HepG2 (cell line): Measurements from ENCODE around the gene SMYD1.

Source experiments
- CREB1 ChIP-seq, 2 experiments: fragments of 450-650 bp in 1 of 2; IDR thresholded peaks; 2 replicates each; pipeline ENCODE4 v1.6.1; 2016 to 2017; ENCODE audit warnings: control low read depth in 1 of 2, mild to moderate bottlenecking in 1 of 2, missing compliant biosample characterization in 1 of 2, missing genetic modification characterization in 1 of 2
- CTCF ChIP-seq: sonication (generic); formaldehyde crosslinking; IDR thresholded peaks from 2 replicates; pipeline ENCODE4 v1.5.0; 2020; ENCODE audit warnings: mild to moderate bottlenecking, missing genetic modification reagents, moderate library complexity
- EZH2 ChIP-seq: conservative IDR thresholded peaks from 2 replicates; pipeline ENCODE4 v1.6.1; 2012; ENCODE audit warnings: mild to moderate bottlenecking, low read depth, low read length, moderate library complexity
- GLI4 ChIP-seq: sonication (generic); formaldehyde crosslinking; IDR thresholded peaks from 2 replicates; pipeline ENCODE4 v1.5.1; 2020; ENCODE audit warnings: missing genetic modification reagents, mild to moderate bottlenecking, moderate library complexity, borderline replicate concordance
- MTA3 ChIP-seq: sonication (generic); formaldehyde crosslinking; IDR thresholded peaks from 2 replicates; pipeline ENCODE4 v1.4.0; 2020; ENCODE audit warnings: missing genetic modification reagents
- NAIF1 ChIP-seq: sonication (generic); formaldehyde crosslinking; IDR thresholded peaks from 2 replicates; pipeline ENCODE4 v1.5.0; 2020; ENCODE audit warnings: mild to moderate bottlenecking, missing genetic modification reagents, borderline replicate concordance
- SRSF9 ChIP-seq: fragments of 200-400 bp; formaldehyde crosslinking; IDR thresholded peaks from 2 replicates; pipeline ENCODE4 v1.6.1; 2018; ENCODE audit warnings: borderline replicate concordance, mild to moderate bottlenecking, low read depth, low read length; ENCODE audit not compliant: insufficient read depth, poor library complexity, severe bottlenecking
- YY1 ChIP-seq: IDR thresholded peaks from 2 replicates; pipeline ENCODE4 v1.6.1; 2011; ENCODE audit warnings: low read length, low read depth, moderate library complexity, mild to moderate bottlenecking; ENCODE audit not compliant: insufficient read depth, insufficient replicate concordance
- ZBTB42 ChIP-seq: sonication (generic); formaldehyde crosslinking; IDR thresholded peaks from 2 replicates; pipeline ENCODE4 v1.5.0; 2020; ENCODE audit warnings: mild to moderate bottlenecking, missing genetic modification reagents
- ZNF160 ChIP-seq: sonication (generic); formaldehyde crosslinking; IDR thresholded peaks from 2 replicates; pipeline ENCODE4 v1.8.0; 2022; ENCODE audit warnings: mild to moderate bottlenecking, inconsistent platforms, missing genetic modification reagents
- ZNF674 ChIP-seq: sonication (generic); formaldehyde crosslinking; IDR thresholded peaks from 2 replicates; pipeline ENCODE4 v1.5.0; 2020; ENCODE audit warnings: low read depth, mild to moderate bottlenecking, missing genetic modification reagents
- TF ChIP-seq, protein P1 (sequence below): sonication (generic); formaldehyde crosslinking; IDR thresholded peaks from 2 replicates; pipeline ENCODE4 v1.4.0; 2020; ENCODE audit warnings: missing genetic modification reagents

DNA sequence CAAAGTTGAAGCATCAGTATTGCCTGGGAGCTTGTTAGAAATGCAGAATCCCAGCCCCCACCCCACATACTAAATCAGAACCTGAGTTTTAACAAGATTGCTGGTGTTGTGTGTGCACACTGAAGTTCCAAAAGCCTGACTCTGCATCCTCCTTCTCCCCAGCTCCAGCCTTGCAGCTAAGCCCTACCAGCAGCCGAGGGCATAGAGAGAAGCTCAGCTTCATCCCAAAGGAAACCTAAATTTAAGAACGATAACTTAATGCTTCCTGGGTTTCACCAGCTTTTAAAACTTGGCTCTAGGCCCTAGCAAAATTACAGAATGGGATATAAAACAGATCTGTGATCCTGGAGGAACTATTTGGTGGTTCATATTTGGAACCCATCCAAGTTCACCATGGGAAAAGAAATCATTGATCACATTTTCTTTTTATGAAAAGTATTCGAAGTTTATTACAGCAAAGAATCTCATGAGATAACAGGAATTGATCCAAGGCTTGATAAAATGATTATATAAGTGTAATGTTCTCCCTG is 11.1 kb downstream of the SMYD1 start:
- no peak for TF ChIP-seq YY1
- TF ChIP-seq MTA3 (CRISPR knock-in tag) = no peak
- TF ChIP-seq CTCF (CRISPR knock-in tag) = no peak
- no peak for TF ChIP-seq EZH2
- no peak for TF ChIP-seq CREB1 (IDR thresholded peaks at IDR 0.05)
- TF ChIP-seq CREB1 (CRISPR knock-in tag; IDR thresholded peaks at IDR 0.05) = no peak
- no peak for TF ChIP-seq ZNF674
- TF ChIP-seq, protein P1, sequence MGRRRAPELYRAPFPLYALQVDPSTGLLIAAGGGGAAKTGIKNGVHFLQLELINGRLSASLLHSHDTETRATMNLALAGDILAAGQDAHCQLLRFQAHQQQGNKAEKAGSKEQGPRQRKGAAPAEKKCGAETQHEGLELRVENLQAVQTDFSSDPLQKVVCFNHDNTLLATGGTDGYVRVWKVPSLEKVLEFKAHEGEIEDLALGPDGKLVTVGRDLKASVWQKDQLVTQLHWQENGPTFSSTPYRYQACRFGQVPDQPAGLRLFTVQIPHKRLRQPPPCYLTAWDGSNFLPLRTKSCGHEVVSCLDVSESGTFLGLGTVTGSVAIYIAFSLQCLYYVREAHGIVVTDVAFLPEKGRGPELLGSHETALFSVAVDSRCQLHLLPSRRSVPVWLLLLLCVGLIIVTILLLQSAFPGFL (CRISPR knock-in tag) = no peak
- no peak for TF ChIP-seq NAIF1 (CRISPR knock-in tag)
- no peak for TF ChIP-seq GLI4 (CRISPR knock-in tag)
- no peak for TF ChIP-seq SRSF9
- no peak for TF ChIP-seq ZNF160 (CRISPR knock-in tag)
- no peak for TF ChIP-seq ZBTB42
